NCI-H1694 (cell line): ENCODE results near the gene PIK3CA.
"Not testable (repeated sequence)": the region's sequence is repeated elsewhere in the genome, so short reads cannot be mapped to it uniquely, and the experiment has no call there.

Experiments
- DNase-seq: peaks from one replicate; lab custom pipeline; 2025; lab: John Stamatoyannopoulos, UW

PIK3CA gene

DNA sequence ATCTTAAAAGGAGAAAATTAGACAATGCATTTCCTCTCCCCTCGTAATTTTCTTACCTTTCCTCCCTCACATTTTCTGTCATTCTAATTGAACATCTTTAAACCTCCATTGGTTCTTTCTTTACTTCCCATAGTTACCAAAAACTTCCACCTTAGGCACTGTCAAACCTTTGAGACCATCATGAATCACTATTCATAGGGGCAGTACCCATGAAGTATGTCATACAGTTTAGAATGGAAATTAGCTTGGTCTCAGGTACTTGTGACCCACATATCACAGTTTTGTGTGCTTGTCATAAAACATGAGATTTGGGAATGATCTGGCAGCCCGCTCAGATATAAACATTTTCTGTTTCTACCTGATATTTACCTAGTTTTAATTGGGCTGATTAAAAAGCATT, 52.6 kb downstream of the PIK3CA start:
- no peak for DNase-seq

DNA sequence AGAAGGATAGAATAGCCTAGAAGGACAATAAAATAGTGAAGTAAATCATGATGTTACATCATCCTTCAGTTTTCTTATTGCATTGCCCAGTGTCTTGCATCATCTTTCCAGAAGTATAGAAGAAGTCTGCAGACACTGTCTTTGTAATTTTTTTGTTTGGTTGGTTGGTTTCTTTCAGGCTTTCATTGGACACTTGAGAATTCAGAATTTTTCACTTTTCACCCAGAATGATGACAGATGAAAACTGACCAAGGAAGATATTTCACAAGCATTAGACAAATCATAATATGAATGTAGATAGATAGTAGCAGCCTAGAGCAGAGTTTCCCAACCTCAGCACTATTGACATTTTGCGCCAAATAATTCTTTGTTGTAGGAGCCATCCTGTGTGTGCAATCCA, 67.4 kb downstream of the PIK3CA start:
- not testable (repeated sequence) for DNase-seq

DNA sequence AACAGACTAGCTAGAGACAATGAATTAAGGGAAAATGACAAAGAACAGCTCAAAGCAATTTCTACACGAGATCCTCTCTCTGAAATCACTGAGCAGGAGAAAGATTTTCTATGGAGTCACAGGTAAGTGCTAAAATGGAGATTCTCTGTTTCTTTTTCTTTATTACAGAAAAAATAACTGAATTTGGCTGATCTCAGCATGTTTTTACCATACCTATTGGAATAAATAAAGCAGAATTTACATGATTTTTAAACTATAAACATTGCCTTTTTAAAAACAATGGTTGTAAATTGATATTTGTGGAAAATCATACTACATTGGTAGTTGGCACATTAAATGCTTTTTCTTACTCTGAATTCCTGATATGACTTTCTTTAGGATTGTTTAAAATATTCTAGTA, 70.1 kb downstream of the PIK3CA start:
- DNase-seq, result not testable (repeated sequence)

DNA sequence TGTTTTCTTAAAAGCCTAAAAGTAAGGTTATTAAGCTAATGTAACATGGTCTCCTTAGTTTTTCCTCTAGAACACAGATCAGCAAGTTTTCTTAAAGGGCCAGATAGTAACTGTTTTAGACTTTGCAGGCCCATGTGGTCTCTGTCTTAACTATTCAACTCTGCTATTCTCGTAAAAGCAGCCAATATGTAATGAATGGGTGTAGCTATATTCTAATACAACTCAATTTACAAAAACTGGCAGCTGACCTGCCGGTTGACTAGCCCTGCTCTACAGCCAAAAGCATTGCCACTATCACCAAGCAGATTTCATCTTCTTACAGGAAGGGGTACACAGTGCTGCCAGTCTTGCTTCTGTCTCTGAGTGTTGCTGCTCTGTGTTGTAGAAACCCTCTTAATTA, 75.4 kb downstream of the PIK3CA start:
- no peak for DNase-seq

DNA sequence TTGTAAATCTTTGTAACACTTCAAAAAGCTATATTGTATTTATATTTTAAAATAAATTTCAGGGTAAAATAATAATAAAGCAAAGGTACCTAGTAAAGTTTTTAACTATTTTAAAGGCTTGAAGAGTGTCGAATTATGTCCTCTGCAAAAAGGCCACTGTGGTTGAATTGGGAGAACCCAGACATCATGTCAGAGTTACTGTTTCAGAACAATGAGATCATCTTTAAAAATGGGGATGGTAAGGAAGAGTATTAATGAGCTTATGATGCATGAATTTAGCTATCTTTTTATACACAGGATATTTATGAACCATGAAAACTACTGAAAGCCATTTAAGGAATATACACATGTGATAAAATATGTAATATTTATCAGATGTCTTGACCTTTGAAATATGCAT, 76.4 kb downstream of the PIK3CA start:
- no peak for DNase-seq

DNA sequence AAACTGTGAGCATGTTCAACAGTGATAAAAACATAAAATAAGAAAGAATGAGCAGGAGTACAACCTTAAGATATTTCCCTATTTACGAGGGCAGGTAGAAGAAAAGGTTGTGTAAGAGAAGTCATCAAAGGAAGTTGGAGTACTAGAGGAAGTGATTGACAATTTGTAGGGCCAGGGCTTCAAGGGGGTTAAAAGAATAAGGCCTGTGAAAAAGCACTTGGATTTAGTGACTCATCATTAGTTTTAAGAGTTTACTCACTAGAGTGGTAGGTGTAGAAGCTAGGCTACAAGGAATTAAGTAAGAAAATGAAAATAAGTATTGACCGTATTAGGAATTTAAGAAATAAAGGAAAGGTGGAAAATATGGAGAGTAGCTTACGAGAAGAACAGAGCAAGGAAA, 79.2 kb downstream of the PIK3CA start:
- no peak for DNase-seq

DNA sequence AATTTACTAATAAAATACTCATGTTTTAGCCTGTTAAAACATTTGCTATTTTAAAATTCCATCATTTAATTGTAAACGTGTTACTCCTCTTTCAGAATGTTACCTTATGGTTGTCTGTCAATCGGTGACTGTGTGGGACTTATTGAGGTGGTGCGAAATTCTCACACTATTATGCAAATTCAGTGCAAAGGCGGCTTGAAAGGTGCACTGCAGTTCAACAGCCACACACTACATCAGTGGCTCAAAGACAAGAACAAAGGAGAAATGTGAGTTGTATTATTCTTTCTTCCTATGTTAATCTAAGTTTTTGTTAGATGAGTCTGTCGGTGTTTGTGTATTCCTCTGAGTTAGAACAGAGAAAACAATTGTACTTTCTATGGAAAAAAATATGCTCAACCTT, 81.0 kb downstream of the PIK3CA start:
- DNase-seq, result no peak

DNA sequence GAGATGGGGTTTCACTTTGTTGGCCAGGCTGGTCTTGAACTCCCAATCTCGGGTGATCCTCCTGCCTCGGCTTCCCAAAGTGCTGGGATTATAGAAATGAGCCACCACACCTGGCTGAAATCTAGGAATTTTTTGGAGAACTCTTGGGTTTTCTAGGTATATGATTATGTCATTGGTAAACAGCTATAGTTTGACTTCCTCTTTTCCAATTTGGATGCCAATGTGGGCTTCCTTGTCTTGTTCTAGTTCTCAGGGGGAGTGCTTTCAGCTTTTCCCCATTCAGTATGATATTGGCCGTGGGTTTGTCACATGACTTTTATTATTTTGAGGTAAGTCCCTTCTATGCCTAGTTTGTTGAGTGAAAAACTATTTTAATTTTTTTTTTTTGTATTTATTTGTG, 84.9 kb downstream of the PIK3CA start:
- DNase-seq, result no peak

DNA sequence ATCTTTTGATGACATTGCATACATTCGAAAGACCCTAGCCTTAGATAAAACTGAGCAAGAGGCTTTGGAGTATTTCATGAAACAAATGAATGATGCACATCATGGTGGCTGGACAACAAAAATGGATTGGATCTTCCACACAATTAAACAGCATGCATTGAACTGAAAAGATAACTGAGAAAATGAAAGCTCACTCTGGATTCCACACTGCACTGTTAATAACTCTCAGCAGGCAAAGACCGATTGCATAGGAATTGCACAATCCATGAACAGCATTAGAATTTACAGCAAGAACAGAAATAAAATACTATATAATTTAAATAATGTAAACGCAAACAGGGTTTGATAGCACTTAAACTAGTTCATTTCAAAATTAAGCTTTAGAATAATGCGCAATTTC, 86.0 kb downstream of the PIK3CA start:
- no peak for DNase-seq

DNA sequence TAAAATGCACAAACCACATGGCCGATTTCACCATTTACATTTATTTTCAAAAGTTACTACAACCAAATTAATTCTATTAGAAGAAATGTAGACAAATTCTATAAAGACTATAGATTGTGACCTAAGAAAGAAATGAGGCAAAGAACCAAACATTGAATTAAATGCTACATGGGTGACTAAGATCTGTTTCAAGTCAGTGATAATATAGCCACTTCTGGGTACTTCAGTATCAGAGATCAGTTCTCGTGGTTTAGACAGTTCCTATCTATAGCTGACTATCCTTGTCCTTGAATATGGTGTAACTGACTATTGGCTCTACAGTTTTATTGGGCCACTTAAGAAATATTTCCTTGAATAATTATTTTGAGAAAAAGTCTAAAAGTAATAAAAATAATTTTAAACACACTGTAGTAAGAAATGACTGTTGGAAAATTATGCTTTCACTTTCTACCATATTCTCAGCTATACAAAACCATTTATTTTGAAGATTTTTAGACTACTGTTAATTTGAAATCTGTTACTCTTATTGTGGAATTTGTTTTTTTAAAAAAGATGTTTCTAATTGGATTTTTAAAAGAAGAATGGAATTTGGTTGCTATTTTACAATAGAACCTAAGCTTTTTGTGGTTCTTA, 88.6 kb downstream of the PIK3CA start:
- no peak for DNase-seq

DNA sequence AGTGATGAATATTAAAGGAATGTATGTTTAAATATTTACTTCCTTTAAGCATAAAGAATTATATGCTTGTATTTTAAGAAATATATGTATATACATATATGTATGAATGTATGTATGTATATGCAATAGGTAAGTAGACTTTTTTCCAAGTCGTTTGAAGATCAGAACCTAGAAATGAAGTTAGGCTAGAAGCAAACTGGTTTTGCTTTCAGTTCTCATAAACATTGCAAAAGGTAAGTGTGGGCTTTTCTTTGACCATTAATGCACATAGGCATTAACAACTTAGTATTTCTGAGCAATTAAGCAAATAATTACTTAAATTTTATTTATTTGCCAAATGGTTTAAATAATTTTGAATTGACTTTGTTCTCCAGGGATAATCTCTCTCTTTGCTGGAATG, 92.1 kb downstream of the PIK3CA start:
- not testable (repeated sequence) for DNase-seq

DNA sequence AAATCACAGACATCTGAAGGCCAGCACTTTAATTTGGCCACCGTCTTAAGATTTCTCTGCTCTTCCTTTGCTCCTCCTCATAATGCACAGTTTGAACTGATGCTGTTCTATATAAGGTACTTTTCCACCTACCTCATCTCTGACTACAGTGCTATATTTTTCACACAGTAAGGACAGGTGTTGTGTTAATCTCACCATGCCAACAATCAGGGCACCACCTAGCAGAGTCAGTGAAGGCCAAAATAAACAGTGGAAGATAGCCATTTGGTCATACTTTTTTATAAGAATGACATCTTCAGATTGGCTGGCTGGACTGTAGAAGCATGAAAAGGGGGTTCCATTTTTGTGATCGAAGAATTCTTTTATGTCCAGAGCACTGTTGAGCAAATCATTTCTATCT, 94.7 kb downstream of the PIK3CA start:
- not testable (repeated sequence) for DNase-seq

DNA sequence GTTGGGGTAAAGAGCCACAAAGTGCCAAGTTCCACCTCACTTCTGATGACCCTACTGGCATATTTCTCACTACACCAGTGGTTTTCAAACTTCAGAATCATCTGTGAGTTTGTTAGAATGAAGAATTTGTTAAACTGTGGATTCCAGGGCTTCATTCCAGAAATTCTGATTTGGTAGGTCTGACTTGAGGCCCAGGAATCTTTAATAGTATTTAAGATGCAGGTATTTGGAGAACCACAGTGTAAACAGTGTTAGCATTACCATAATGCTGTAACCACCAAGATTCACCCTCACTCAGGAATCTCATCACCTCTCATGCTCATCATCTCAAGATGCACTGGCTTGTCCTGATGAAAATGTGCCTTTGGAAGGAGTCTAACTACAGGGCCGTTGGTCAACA, 96.7 kb downstream of the PIK3CA start:
- no peak for DNase-seq

DNA sequence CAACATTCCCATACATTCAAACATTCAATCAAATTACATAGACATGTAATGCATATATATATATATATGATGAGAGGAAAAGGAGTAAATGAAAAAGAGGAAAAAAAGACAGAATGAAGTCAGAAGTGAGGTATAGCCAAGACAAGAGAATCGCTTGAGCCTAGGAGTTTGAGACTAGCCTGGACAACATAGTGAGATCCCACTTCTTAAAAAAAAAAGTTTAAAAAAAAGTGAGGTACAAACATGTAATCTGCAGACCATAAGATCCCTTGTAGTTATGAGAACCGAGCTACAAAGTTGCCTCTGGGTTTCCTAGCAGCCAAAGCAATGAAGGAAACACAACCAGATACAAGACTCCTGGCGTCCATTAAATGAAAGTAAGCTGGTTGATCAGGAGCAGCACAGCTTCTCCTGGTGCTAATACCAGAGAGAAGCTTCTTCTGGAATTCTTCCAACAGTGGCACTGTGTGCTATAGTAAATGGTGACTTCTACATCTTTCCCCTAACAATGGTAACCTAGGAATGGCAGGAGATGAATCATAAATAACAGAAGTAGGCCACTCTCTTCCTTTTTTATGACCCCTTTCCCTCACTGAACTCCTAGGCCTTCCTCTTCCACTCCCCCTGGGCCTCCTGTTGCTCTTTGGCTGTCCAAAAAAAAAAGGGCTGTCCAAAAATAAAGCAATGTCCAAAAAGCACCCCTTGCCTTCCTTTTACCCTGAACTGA, 99.3 kb downstream of the PIK3CA start:
- no peak for DNase-seq

DNA sequence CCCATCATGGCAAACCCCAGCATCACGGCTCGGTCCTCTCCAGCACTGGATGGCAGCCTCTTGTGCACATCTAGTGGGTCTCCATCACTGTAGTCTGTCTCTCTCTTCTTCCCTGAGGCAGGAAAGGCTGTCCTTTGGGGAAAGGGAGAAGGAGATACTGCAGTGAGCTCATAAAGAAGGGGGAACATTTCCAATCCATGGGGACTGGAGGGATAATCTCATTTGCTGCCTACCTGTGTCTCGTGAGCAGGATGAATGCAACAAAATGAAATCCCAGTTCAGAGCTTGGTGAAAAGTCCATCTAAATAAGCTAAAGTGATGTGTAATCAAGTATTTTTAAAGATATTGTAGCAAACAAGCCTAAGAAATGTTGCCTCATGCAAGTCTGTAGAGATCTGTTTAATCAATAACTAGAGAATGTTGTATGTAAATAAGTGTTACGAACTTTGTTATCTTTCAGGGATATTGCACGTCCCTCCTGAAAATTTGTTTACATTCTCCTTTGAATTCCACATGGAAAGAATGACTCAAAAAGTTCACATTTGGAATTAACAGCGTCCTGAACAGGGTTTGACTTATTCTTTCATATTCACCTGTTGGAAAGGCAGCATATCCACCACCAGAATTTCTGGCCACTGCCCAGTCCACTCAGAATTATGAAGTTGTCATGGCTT, 102.8 kb downstream of the PIK3CA start, which contains the start of gene KCNMB3:
KCNMB3 (minus strand) TSS at position 312 of the 674 bp plus-strand sequence; CDS start at position 188, 124 bp downstream.
- no peak for DNase-seq

DNA sequence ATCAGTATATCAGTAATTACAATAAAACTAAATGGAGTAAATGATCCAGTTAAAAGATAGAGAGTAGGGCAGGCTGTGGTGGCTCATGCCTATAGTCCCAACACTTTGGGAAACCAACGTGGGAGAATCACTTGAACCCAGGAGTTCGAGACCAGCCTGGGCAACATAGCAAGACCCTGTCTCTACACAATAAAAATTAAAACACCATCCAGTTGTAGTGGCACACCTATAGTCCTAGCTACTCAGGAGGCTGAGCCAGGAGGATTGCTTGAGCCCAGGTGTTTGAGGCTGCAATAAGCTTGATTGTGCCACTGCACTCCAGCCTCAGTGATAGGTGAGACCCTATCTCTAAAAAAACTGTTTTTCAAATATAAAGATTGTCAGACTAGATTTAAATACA, 108.7 kb downstream of the PIK3CA start:
- no peak for DNase-seq

DNA sequence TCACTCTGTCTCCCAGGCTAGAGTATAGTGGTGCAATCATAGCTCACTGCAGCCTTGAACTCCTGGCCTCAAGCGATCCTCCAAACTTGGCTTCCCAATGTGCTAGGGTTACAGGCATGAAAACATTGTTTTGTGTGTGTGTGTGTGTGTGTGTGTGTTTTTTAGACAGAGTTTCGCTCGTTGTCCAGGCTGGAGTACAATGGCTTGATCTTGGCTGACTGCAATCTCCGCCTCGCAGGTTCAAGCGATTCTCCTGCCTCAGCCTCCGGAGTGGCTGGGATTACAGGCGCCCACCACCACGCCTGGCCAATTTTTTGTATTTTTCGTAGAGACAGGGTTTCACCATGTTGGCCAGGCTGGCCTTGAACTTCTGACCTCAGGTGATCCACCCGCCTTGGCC, 109.6 kb downstream of the PIK3CA start:
- DNase-seq, result not testable (repeated sequence)

DNA sequence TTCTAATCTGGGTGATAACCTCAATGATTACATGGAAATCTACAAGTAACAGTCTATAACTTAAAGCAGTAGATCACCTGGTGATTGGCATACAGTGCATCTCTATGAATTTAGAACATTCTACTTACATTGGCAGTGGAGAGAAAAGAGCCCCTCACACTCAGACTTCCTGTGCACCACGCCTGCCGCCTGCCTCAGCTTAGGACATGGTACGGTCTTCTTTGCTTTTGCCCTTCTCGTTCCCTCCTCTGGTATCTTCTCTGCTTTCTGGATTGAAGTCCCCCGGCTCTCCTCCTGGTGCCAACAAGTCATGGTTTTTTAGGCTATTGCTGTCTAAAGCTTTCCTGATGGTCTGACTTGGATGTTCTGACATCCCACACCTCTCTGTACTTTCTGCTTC, 110.7 kb downstream of the PIK3CA start:
- DNase-seq, result no peak

DNA sequence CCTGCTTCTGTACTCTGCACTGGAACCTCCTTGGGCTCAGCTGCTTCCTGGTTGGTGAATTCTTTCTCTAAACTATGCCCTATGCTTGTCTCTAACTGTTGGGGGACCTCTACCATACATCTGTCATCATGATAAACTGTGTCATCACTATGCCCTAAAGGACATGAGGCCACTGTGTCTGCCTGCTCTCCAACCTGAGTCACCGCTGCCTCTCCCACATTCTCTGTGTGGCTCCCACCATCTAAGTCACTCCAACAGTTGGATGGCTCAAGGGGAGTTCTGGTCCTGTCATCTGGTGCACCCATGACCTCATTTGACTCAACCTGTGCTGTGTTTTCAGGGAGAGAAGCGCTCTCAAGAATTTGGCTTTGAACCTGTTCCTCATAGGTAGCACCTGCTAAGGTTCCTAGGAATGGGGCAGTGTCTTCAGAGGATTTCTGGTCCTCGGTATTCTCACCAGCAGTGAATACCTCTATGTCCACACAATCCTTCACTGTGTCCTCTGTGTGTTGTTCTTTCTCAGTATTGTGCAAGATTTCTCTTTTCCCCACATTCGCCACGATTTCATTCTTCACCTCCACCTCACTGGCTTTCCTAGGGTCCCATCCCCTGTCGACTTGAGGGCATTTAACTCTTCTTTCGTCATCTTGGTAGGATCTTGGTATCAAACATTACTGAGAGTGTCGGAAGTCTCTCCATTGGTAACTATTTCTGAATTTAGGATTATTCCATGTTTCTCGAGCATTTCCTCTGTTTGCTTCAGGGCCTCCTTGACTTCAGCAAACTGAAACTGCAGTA, 112.0 kb downstream of the PIK3CA start:
- DNase-seq, result not testable (repeated sequence)

DNA sequence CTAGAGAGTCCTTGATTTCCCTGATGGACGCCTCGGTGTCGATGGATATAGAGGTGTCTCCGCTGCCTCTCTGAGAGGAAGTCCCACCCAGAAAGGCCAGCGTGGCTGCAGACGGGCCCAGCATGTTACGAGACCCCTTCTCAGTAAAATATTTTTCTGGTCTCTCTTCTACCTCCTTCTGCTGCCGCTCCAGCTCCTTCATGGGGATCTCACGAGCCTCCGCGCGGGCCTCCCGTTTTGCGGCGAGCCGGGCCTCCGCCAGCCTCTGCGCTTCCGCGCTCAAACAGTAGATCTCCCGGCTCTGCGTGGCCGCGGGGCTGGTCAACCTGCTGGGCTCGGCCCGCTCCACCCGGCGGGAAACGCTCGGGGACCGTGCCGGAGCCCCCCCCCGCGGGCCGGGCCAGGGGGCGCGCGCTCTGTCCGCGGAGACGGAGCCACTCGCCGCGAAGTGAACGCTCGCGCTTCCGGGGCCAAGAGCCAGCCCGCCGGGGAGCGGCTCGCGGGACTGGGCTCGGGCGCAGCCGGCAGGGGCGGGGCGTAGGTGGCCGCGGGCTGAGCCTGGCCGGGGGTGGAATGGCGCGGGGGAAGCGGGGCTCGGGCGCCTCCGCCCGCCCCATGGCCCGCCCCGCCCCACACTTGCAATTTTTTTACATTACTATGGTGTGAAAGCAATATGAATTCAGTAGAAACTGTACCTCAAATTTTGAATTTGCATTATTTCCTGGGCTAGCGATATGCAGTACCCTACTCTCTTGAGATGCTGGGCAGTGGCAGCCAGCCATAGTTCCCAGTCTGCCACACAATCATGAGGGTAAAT, 113.0 kb downstream of the PIK3CA start:
- DNase-seq, result no peak

DNA sequence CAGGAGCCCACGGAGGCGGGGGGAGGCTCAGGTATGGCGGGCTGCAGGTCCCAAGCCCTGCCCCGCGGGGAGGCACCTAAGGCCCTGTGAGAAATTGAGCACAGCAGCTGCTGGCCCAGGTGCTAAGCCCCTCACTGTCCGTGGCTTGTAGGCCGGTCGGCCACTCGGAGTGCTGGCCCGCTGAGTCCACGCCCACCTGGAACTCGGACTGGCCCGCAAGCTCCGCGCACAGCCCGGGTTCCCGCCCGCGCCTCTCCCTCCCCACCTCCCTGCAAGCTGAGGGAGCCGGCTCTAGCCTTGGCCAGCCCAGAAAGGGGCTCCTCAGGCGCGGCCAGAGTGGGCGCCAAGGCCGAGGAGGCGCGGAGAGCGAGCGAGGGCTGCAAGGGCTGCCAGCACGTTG, 115.0 kb downstream of the PIK3CA start:
- no peak for DNase-seq

DNA sequence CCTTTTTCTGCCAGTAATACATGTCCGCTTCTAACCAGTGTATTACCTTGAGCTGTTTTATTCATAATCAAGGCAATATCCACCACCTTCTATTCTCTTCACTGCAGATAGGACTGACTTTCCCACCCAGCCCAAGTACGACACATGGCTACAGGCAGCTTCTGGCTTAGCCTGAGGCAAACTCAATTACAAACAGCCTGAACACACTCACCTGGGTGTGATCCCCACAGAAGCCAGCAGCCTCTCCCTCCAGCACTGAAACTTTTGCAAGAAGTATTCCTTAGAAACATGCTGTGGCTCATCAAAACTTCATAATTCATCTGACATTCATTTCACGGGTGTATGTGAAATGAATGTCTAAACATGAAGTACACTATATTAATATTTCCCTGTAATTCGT, 116.3 kb downstream of the PIK3CA start:
- DNase-seq, result no peak
